ENCODE measurements around the gene LGALS3BP. TPM values are rescaled to one million over a fixed set of nuclear protein-coding genes. Genes with fewer than 3 reads are reported as not detected.

Gene LGALS3BP
- total RNA-seq, 2 experiments from 2014 or later, result 0.88 to 1.7 TPM

GRCh38 chr17:78970834-78971755, 8.6 kb downstream of the LGALS3BP start:
- intact Hi-C loops (cut with micrococcal nuclease; ENCODE audit: unreplicated experiment), result loop anchor here (1.0 kb wide), 2 partner anchors 106 to 474 kb away; no protein-coding TSS in a partner anchor
- Histone ChIP-seq H3K9me3 (ENCODE audit: low read length) (no peaks in the 10 kb centered on the region), H3K4me2 (ENCODE audit: low read length) (no peak overlapping the region), H4K20me1 (ENCODE audit: insufficient read depth, low read length) (no peaks in the 10 kb centered on the region), H3K27ac (ENCODE audit: low read depth, low read length, poor library complexity, severe bottlenecking) (no peak overlapping the region), H3K4me1 (ENCODE audit: insufficient read depth, low read length, poor library complexity, severe bottlenecking) (peaks cover 8% of the 10 kb centered on the region), H3K4me3 (ENCODE audit: low read depth, low read length, poor library complexity, severe bottlenecking) (no peak overlapping the region), H3K9me2 (ENCODE audit: insufficient read depth, low read length) (no peaks in the 10 kb centered on the region), H3K79me2 (ENCODE audit: insufficient read depth, low read depth, low read length) (no peaks in the 10 kb centered on the region), H2AFZ (ENCODE audit: low read length) (no peak overlapping the region), H3K36me3 (ENCODE audit: insufficient read depth, low read length) (no peaks in the 10 kb centered on the region)
- peak; percentile 85 for DNase-seq (ENCODE audit: low spot score)
- ChIA-PET CTCF (ENCODE audit: unreplicated experiment) (interaction anchor here (0.6 to 1.5 kb wide), 4 partner anchors 18 to 1659 kb away, joined by 3 to 5 read pairs (median 4); no protein-coding TSS in a partner anchor), POLR2A (no interaction called here)
- BruUV-seq (replicated peaks), result no TSS peak
- TF ChIP-seq EZH2phosphoT487 (IDR thresholded peaks at IDR 0.05; ENCODE audit: borderline replicate concordance, low read depth, low read length), result no peak
- TF ChIP-seq, protein P1, sequence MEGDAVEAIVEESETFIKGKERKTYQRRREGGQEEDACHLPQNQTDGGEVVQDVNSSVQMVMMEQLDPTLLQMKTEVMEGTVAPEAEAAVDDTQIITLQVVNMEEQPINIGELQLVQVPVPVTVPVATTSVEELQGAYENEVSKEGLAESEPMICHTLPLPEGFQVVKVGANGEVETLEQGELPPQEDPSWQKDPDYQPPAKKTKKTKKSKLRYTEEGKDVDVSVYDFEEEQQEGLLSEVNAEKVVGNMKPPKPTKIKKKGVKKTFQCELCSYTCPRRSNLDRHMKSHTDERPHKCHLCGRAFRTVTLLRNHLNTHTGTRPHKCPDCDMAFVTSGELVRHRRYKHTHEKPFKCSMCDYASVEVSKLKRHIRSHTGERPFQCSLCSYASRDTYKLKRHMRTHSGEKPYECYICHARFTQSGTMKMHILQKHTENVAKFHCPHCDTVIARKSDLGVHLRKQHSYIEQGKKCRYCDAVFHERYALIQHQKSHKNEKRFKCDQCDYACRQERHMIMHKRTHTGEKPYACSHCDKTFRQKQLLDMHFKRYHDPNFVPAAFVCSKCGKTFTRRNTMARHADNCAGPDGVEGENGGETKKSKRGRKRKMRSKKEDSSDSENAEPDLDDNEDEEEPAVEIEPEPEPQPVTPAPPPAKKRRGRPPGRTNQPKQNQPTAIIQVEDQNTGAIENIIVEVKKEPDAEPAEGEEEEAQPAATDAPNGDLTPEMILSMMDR (conservative IDR thresholded peaks at IDR 0.05; ENCODE audit: low read length), result peak; percentile 99

DNA sequence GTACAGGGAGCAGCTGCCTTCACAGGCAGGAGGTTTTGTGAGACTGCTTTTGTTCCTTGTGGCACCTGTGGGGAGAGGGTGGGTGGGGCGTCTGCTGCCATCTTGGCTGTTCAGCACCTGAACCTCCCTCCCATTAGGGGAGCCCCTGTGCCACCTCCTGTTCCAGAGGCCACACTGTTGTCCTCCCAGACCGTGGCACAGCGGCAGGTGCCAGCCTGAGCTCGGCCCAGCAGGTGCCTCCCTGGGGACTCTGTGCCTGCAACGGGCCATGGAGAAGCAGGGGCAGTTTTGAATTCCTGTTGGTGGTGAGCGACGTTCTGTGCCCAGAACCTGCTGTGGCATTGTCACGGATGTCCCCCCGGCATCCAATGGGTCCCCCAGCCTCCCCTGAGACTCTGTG, 9.9 kb downstream of the LGALS3BP start:
- H3K27ac ChIP-seq (ENCODE audit: low read depth, low read length, poor library complexity, severe bottlenecking), result no peak overlapping the region
- no peak overlapping the region for H2AFZ ChIP-seq (ENCODE audit: low read length)
- H3K4me1 ChIP-seq (ENCODE audit: insufficient read depth, low read length, poor library complexity, severe bottlenecking), result peaks cover 12% of the 10 kb centered on the region
- intact Hi-C loops (cut with micrococcal nuclease; ENCODE audit: unreplicated experiment), result no loop called here
- no peaks in the 10 kb centered on the region for H3K9me2 ChIP-seq (ENCODE audit: insufficient read depth, low read length)
- DNase-seq (ENCODE audit: low spot score), result no peak
- no peak overlapping the region for H3K4me2 ChIP-seq (ENCODE audit: low read length)
- no TSS peak for BruUV-seq (replicated peaks)
- TF ChIP-seq, protein P1 (conservative IDR thresholded peaks at IDR 0.05; ENCODE audit: low read length), result no peak
- TF ChIP-seq EZH2phosphoT487 (IDR thresholded peaks at IDR 0.05; ENCODE audit: borderline replicate concordance, low read depth, low read length), result no peak
- no peaks in the 10 kb centered on the region for H3K79me2 ChIP-seq (ENCODE audit: insufficient read depth, low read depth, low read length)
- no peak overlapping the region for H3K4me3 ChIP-seq (ENCODE audit: low read depth, low read length, poor library complexity, severe bottlenecking)
- no peaks in the 10 kb centered on the region for H3K36me3 ChIP-seq (ENCODE audit: insufficient read depth, low read length)
- no peaks in the 10 kb centered on the region for H4K20me1 ChIP-seq (ENCODE audit: insufficient read depth, low read length)
- H3K9me3 ChIP-seq (ENCODE audit: low read length), result no peaks in the 10 kb centered on the region
- ChIA-PET CTCF (ENCODE audit: unreplicated experiment) (no interaction called here), POLR2A (interaction anchor here (0.6 kb wide), 2 partner anchors 16 to 154 kb away, joined by 3 read pairs; no protein-coding TSS in a partner anchor)

Data from OCI-LY7 (cell line).